Esophagus muscularis mucosa (tissue), 4 donors: ENCODE results near the gene MEGF9. TPM values are rescaled to one million over a fixed set of nuclear protein-coding genes. Genes with fewer than 3 reads are reported as not detected.

Experiments used
- DNase-seq: peaks from one replicate; pipeline ENCODE4 v3.0.0-alpha.2; 2017; ENCODE audit errors: extremely low spot score
- H3K27ac ChIP-seq, 4 donors: fragments of 200-600 bp; sonication (generic); replicated peaks in 1 of 4; 1 replicate in 3 of 4; 2 replicates in 1 of 4; pipeline ENCODE4 v1.5.1; 2016 to 2019; ENCODE audit warnings: mild to moderate bottlenecking in 1 of 4
- H3K27me3 ChIP-seq, 4 donors: fragments of 200-600 bp; sonication (generic); one replicate each; pipeline versions ENCODE4 v1.5.1 to v1.6.0; 2016 to 2019
- H3K36me3 ChIP-seq, 4 donors: fragments of 200-600 bp; sonication (generic); one replicate each; pipeline ENCODE4 v1.5.1; 2016 to 2019
- H3K4me1 ChIP-seq, 4 donors: fragments of 200-600 bp; sonication (generic); one replicate each; pipeline ENCODE4 v1.5.1; 2016 to 2019
- H3K4me3 ChIP-seq, 4 donors: fragments of 200-600 bp; sonication (generic); 1 replicate in 2 of 4; 2 replicates in 2 of 4; pipeline ENCODE4 v1.5.1; 2016 to 2019; ENCODE audit warnings: mild to moderate bottlenecking in 4 of 4, moderate library complexity in 1 of 4
- H3K9me3 ChIP-seq, 4 donors: fragments of 200-600 bp; sonication (generic); 1 replicate in 3 of 4; 2 replicates in 1 of 4; pipeline ENCODE4 v1.5.1; 2016 to 2019
- EP300 ChIP-seq: sonication (generic); formaldehyde crosslinking; IDR thresholded peaks from one replicate; pipeline ENCODE4 v1.6.1; 2017; ENCODE audit warnings: antibody characterized with exemption
- POLR2A ChIP-seq: fragments of 450-650 bp; IDR thresholded peaks from one replicate; pipeline ENCODE4 v1.6.1; 2017; ENCODE audit warnings: antibody characterized with exemption, moderate library complexity, mild to moderate bottlenecking, low read depth
- POLR2AphosphoS5 ChIP-seq, 2 donors: sonication (generic); formaldehyde crosslinking; IDR thresholded peaks; one replicate each; pipeline ENCODE4 v1.6.1; 2017; ENCODE audit warnings: antibody characterized with exemption in 2 of 2
- WGBS: methylation state at CpG from one replicate; pipeline ENCODE4 v1.1.5; 2018; 5-methylcytosine and 5-hydroxymethylcytosine counted together
- intact Hi-C: fragments of 100-400 bp; cut with DNase I; formaldehyde crosslinking; loops from one replicate; pipeline ENCODE4 v1.15.1; 2023
- total RNA-seq, 4 donors: library from RNA; depleted of rRNA; stranded (reverse); fragments of >200 nt; gene quantifications; one replicate each; pipeline versions ENCODE4 v1.1.0 to v1.2.1, GENCODE V29; 2016
- TF ChIP-seq, protein P1 (sequence below), 3 experiments: fragments of 200-600 bp in 2 of 3; fragments of 450-650 bp in 1 of 3; sonication (generic) in 2 of 3; IDR thresholded peaks; one replicate each; pipeline ENCODE4 v1.5.1; 2017 to 2019; ENCODE audit warnings: antibody characterized with exemption in 3 of 3, mild to moderate bottlenecking in 2 of 3, moderate library complexity in 1 of 3

The MEGF9 gene
- total RNA-seq, 4 donors from 2014 or later: 17.1 to 23.1 (median 18.9) TPM

DNA sequence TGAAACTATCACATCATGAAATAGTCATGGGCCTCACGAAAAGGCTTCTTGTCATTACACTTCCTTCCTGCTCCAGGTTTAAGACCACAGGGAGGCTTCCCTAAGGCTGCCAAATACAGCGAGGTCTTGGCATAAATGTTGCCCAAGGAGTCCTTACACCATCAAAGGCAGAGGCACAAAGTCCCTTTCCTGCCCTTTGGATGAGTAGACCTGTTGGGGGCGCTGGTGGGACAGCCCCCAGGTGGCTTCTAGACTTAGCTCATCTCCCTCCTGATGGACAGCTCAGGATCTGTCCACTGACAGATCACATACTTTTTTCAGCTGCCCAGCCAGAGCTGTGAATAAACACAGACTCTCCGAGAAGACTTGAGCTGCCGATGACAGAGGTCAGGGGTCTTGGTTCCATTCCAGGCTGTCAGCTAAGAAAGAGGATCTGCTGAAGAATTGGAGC is 15.5 kb upstream of the MEGF9 start:
- Histone ChIP-seq H3K27me3 (no peaks in the 10 kb centered on the region), H3K9me3 (no peaks in the 10 kb centered on the region), H3K27ac (no peak overlapping the region), H3K4me1 (peaks cover 4 to 26% (median 13%) of the 10 kb centered on the region in 4 donors), H3K4me3 (no peak overlapping the region), H3K36me3 (no peaks in the 10 kb centered on the region)
- 69% methylated on average over 4 of the region's 5 CpGs for WGBS
- no peak for TF ChIP-seq POLR2A
- no peak for TF ChIP-seq POLR2AphosphoS5 (IDR thresholded peaks at IDR 0.05)
- TF ChIP-seq, protein P1, sequence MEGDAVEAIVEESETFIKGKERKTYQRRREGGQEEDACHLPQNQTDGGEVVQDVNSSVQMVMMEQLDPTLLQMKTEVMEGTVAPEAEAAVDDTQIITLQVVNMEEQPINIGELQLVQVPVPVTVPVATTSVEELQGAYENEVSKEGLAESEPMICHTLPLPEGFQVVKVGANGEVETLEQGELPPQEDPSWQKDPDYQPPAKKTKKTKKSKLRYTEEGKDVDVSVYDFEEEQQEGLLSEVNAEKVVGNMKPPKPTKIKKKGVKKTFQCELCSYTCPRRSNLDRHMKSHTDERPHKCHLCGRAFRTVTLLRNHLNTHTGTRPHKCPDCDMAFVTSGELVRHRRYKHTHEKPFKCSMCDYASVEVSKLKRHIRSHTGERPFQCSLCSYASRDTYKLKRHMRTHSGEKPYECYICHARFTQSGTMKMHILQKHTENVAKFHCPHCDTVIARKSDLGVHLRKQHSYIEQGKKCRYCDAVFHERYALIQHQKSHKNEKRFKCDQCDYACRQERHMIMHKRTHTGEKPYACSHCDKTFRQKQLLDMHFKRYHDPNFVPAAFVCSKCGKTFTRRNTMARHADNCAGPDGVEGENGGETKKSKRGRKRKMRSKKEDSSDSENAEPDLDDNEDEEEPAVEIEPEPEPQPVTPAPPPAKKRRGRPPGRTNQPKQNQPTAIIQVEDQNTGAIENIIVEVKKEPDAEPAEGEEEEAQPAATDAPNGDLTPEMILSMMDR (IDR thresholded peaks at IDR 0.05): no peak
- TF ChIP-seq EP300: no peak
- intact Hi-C loops: no loop called here
- DNase-seq: no peak

DNA sequence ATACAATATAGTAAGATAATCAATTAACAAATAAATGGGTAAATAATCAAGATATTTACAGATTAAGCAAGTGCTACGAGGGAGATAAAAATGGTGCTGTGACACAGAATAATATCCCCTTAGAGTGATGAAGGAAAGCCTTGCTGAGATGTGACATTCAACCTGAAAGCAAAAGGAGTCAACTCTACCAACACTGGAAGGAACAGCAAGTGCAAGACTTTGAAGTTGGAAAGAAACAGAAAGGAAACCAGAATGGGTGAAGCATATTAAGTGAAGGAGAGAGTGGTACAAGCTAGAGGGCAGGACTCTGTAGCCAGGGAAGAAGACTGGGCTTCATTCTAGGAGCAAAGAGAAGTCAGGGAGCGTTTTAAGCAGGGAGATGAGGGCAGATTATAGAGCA is 12.2 kb upstream of the MEGF9 start:
- DNase-seq: peak; percentile 21
- WGBS: 82% methylated on average over 2 of the region's 2 CpGs
- Histone ChIP-seq H3K36me3 (no peaks in the 10 kb centered on the region), H3K27me3 (no peaks in the 10 kb centered on the region), H3K27ac (no peak overlapping the region), H3K4me3 (no peak overlapping the region), H3K4me1 (peaks cover 6 to 21% (median 13%) of the 10 kb centered on the region in 4 donors), H3K9me3 (no peaks in the 10 kb centered on the region)
- intact Hi-C loops: no loop called here
- TF ChIP-seq, protein P1 (IDR thresholded peaks at IDR 0.05): no peak
- TF ChIP-seq POLR2AphosphoS5 (IDR thresholded peaks at IDR 0.05) (no peak), POLR2A (no peak), EP300 (no peak)

DNA sequence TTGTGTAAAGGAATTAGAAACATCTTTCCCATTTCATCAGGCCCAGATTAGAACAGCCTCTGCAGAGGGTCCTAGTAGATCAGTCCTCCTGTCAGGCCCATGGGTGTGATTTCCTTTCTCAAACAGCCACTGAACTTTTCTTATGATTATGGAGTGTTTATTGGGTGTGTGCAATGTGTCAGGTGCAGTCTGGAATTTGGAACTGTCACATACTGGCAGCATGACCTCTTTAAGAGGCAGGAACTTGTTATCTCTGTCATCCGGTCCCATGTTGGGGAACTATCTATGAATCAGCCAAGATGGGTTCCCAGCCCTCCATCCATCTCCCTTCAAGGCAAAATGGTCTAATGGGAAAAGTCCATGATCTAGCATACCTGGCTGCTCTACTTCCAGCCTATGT is 11.6 kb upstream of the MEGF9 start:
- H3K4me1 ChIP-seq: peaks cover 4 to 16% (median 8%) of the 10 kb centered on the region in 4 donors
- H3K9me3 ChIP-seq: no peaks in the 10 kb centered on the region
- intact Hi-C loops: no loop called here
- H3K4me3 ChIP-seq: no peak overlapping the region
- no peaks in the 10 kb centered on the region for H3K27me3 ChIP-seq
- H3K36me3 ChIP-seq: no peaks in the 10 kb centered on the region
- TF ChIP-seq POLR2A: no peak
- peak; percentile 5 for DNase-seq
- H3K27ac ChIP-seq: no peak overlapping the region
- WGBS: 63% methylated on average over 1 of the region's 1 CpG

DNA sequence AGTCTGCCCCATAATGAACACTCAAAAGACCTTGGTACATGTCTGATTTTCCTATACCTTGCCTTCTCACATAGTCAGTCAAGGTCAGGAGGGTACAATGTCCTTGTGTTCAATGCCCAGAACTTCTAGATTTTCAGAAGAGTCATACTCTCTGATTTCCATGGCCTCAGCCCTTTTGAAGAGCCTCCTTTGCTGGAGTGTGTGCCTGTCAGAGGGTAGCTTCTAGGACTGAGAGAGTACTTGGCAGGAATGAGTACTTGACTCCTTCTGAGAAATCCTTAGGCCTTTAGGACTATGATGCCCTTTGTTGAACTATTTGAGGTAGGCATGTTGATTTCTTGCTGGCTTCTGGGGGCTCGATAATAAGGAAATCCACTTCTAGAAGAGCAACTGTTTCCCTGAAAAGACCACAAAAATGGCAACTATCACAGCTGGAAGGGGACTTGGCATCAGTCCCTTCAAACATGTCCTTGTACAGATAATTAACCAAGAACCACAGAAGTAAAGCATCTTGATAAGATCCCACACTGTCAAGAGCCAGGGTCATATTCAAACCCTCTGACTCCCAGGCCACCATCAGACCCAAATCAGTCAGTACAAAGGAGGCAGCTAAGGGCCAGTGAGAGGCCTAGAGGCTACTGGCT is 10.6 kb upstream of the MEGF9 start:
- intact Hi-C loops: no loop called here
- 75% methylated on average over 1 of the region's 1 CpG for WGBS

DNA sequence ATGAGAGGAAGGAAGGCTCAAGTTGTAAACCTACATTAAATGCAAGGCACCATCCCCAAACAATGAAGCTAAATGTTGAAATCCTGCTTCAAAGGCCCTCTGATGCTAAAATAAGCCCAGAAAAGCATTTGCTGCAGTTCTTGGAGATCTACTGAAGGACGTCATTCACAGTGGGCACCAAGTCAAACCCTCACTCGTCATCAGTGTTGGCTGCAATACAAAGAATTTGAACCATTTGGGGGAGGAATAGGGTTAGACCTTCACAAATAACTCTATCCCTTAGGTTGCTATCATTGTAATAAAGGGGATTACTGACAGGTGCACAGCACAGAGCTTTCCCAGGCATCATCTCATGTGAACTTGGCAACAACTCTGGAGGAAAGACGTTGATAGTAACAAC is 9.3 kb upstream of the MEGF9 start:
- 79% methylated on average over 3 of the region's 3 CpGs for WGBS
- peak; percentile 55 for DNase-seq
- Histone ChIP-seq H3K9me3 (no peaks in the 10 kb centered on the region), H3K36me3 (no peaks in the 10 kb centered on the region), H3K4me1 (peaks cover 0 to 3% (median 0%) of the 10 kb centered on the region in 4 donors), H3K27me3 (no peaks in the 10 kb centered on the region), H3K4me3 (no peak overlapping the region), H3K27ac (no peak overlapping the region)
- intact Hi-C loops: no loop called here
- TF ChIP-seq, protein P1 (IDR thresholded peaks at IDR 0.05): no peak

More for the DNA sequence above, 10.6 kb upstream of the MEGF9 start:
- H3K27ac ChIP-seq: no peak overlapping the region
- H3K4me3 ChIP-seq: no peak overlapping the region
- peaks cover 0 to 5% (median 2%) of the 10 kb centered on the region in 4 donors for H3K4me1 ChIP-seq
- TF ChIP-seq POLR2A: no peak
- H3K27me3 ChIP-seq: no peaks in the 10 kb centered on the region
- DNase-seq: peak; percentile 62
- H3K9me3 ChIP-seq: no peaks in the 10 kb centered on the region
- H3K36me3 ChIP-seq: no peaks in the 10 kb centered on the region

DNA sequence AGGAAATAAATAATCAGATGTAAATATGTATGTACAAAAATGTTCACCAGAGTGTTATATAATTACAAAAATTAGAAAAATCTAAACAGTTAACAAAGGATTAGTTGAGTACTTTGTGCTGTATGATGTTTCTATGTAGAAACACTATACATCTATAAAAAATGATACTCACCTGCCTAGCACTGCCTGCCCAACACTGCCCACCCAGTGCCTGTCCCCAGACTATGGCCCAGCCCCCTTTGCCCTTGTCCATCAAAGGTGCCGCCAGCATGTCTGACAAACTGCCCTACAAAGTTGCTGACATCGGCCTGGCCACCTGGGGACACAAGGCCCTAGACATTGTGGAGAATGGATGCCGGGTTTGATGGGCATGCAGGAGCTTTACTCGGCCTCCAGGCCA is 6.1 kb upstream of the MEGF9 start:
- no peak overlapping the region for H3K4me3 ChIP-seq
- 98% methylated on average over 4 of the region's 4 CpGs for WGBS
- intact Hi-C loops: no loop called here
- no peak for DNase-seq
- no peaks in the 10 kb centered on the region for H3K9me3 ChIP-seq
- H3K27ac ChIP-seq: no peak overlapping the region
- peaks cover 3 to 7% (median 4%) of the 10 kb centered on the region in 4 donors for H3K4me1 ChIP-seq
- TF ChIP-seq EP300: no peak
- TF ChIP-seq POLR2AphosphoS5 (IDR thresholded peaks at IDR 0.05): no peak
- no peak for TF ChIP-seq POLR2A
- TF ChIP-seq, protein P1 (IDR thresholded peaks at IDR 0.05): no peak
- no peaks in the 10 kb centered on the region for H3K36me3 ChIP-seq
- H3K27me3 ChIP-seq: no peaks in the 10 kb centered on the region
